KMS-11 (cell line): Measurements from ENCODE around the gene CDH13.
"Not testable (repeated sequence)": the region's sequence is repeated elsewhere in the genome, so short reads cannot be mapped to it uniquely, and the experiment has no call there.

ENCODE experiments used
- H2AFZ ChIP-seq: fragments of 200-600 bp; sonication (generic); 2 replicates; pipeline ENCODE4 v1.6.1; 2016; ENCODE audit warnings: antibody characterized with exemption, mixed run types, low read depth
- H3K27ac ChIP-seq: fragments of 200-600 bp; sonication (generic); 2 replicates; pipeline ENCODE4 v1.6.1; 2016; ENCODE audit warnings: mild to moderate bottlenecking, mixed run types
- H3K27me3 ChIP-seq: fragments of 200-600 bp; sonication (generic); 2 replicates; pipeline ENCODE4 v1.6.1; 2017; ENCODE audit warnings: mild to moderate bottlenecking, low read depth, mixed run types, moderate library complexity; ENCODE audit not compliant: insufficient read depth
- H3K36me3 ChIP-seq: fragments of 200-600 bp; sonication (generic); 2 replicates; pipeline ENCODE4 v1.6.1; 2017; ENCODE audit warnings: mild to moderate bottlenecking, mixed run types; ENCODE audit not compliant: insufficient read depth
- H3K4me1 ChIP-seq: fragments of 200-600 bp; sonication (generic); 2 replicates; pipeline ENCODE4 v1.6.1; 2016; ENCODE audit warnings: mild to moderate bottlenecking, low read depth, mixed run types; ENCODE audit not compliant: poor library complexity, severe bottlenecking
- H3K4me2 ChIP-seq: fragments of 200-600 bp; sonication (generic); 2 replicates; pipeline ENCODE4 v1.7.0; 2016; ENCODE audit warnings: mild to moderate bottlenecking, mixed run types
- H3K4me3 ChIP-seq: fragments of 200-600 bp; sonication (generic); IDR thresholded peaks from 2 replicates; pipeline ENCODE4 v1.6.1; 2017; ENCODE audit warnings: low read depth, low read length, mixed read lengths; ENCODE audit not compliant: insufficient read depth
- H3K79me2 ChIP-seq: fragments of 200-600 bp; sonication (generic); 2 replicates; pipeline ENCODE4 v1.6.1; 2016; ENCODE audit warnings: low read depth, mixed run types; ENCODE audit not compliant: insufficient read depth
- H3K9ac ChIP-seq: fragments of 200-600 bp; sonication (generic); 2 replicates; pipeline ENCODE4 v1.6.1; 2016; ENCODE audit warnings: mild to moderate bottlenecking, mixed run types
- H4K20me1 ChIP-seq: fragments of 200-600 bp; sonication (generic); 2 replicates; pipeline ENCODE4 v1.6.1; 2016; ENCODE audit warnings: mild to moderate bottlenecking, mixed run types; ENCODE audit not compliant: insufficient read depth
- CTCF ChIP-seq: fragments of 200-600 bp; sonication (generic); conservative IDR thresholded peaks from 2 replicates; pipeline ENCODE4 v1.6.1; 2017; ENCODE audit warnings: low read depth, mild to moderate bottlenecking, antibody characterized with exemption, low read length, moderate library complexity, mixed read lengths

CDH13 gene

DNA sequence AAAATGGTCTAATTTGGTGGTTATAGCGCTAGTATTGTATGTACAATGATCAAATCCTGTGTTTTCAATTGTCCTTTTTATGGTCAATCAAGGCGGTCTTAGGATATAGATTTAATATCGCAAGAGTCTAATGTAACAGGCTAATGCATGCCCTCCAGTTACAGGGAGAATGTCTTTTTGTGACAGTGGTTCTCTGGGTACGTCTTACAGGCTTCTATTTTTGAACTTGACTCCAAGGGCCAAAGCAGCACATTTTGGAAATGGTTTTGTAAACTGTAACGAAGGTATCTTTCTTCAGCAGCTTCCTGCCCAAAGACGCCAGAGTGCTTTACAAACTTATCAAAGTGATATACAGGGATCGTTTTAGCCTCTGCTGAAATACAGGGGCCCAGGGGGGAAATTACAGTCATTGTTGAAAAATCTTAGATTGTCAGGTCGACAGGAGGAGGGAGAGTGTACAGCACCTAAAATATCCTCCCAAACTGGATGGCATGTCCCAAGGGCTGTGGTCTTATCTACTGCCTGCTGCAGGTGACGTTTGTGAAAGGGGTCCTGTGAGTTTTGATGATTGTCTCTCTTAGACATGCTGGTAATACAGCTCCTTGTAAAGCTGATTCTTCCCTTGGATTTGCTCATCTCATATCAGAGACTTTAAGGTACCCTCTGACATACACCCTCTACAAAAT is 288.5 kb downstream of the CDH13 start:
- H3K4me3 ChIP-seq: no peak overlapping the region
- no peaks in the 10 kb centered on the region for H3K27me3 ChIP-seq
- no peak overlapping the region for H3K9ac ChIP-seq
- no peaks in the 10 kb centered on the region for H3K4me1 ChIP-seq
- no peak overlapping the region for H3K4me2 ChIP-seq
- H4K20me1 ChIP-seq: no peaks in the 10 kb centered on the region
- no peaks in the 10 kb centered on the region for H3K36me3 ChIP-seq
- H3K79me2 ChIP-seq: no peaks in the 10 kb centered on the region
- no peak overlapping the region for H2AFZ ChIP-seq
- TF ChIP-seq CTCF: no peak
- H3K27ac ChIP-seq: no peak overlapping the region

GRCh38 chr16:82917886-82918595 is 291.3 kb downstream of the CDH13 start:
- Histone ChIP-seq H3K4me1 (no peaks in the 10 kb centered on the region), H3K9ac (no peak overlapping the region), H3K79me2 (no peaks in the 10 kb centered on the region), H3K27ac (no peak overlapping the region), H3K36me3 (no peaks in the 10 kb centered on the region), H2AFZ (no peak overlapping the region), H3K27me3 (no peaks in the 10 kb centered on the region), H3K4me2 (no peak overlapping the region), H3K4me3 (no peak overlapping the region), H4K20me1 (no peaks in the 10 kb centered on the region)
- no peak for TF ChIP-seq CTCF

DNA sequence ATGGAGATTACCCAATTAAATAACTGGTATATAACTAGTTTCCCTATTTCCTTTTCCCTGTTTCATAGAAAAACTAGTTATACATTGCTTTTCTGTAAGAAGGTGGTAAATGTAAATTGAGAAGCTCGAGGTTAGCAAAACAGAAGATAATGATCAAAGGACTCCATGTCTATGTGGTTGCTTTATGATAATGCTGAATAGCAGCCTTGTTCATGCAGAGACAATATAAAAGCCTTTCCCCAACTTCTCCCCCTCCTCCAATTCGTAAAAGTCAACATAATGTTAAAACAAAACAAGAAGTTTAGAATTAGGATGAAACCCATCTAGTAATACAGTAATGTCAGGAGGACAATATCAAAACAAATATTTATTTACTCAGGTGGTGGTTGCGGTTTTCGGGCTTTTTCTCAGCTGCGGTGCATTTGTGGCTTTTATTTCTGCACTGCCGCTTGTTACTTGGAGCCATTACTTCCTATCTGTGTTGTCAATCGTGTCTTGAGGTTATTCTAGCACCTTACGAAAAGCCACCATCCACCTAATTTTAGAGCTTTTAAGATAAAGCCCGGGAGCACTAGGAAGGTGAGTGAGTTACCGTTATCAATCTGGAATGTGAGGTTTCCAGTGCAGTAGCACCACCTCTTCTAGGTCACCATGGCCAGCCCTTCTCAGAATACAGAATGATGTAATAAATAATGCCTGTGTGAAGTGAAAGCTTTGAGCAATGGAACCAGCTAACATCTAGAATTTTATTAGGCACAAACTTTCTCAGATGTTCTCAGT is 297.5 kb downstream of the CDH13 start:
- Histone ChIP-seq H4K20me1 (no peaks in the 10 kb centered on the region), H3K79me2 (no peaks in the 10 kb centered on the region), H3K9ac (no peak overlapping the region), H3K36me3 (no peaks in the 10 kb centered on the region), H3K27ac (no peak overlapping the region), H3K4me1 (no peaks in the 10 kb centered on the region), H2AFZ (no peak overlapping the region), H3K4me3 (no peak overlapping the region), H3K27me3 (no peaks in the 10 kb centered on the region), H3K4me2 (no peak overlapping the region)
- TF ChIP-seq CTCF: no peak

DNA sequence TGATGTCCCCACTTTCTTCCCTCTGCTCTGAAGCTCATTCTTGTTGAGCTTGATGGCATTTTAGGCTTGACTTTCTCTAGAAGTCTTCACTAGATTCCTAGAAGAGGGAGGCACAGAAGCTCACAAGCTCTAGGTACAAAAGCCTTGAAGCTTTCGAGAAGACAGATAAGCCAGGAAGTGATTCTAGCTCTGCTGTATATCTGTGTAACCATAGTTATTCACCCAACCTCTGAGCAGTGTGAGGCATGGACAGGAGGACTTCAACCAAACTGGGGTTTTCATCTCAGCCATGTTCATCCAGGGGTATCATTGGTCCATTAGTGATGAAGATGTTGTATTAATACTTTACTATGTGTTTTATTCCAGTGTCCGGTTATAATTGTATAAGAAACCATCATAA is 299.7 kb downstream of the CDH13 start:
- Histone ChIP-seq H2AFZ (no peak overlapping the region), H3K4me1 (no peaks in the 10 kb centered on the region), H3K36me3 (no peaks in the 10 kb centered on the region), H3K27ac (no peak overlapping the region), H3K9ac (no peak overlapping the region), H3K27me3 (no peaks in the 10 kb centered on the region), H3K4me2 (no peak overlapping the region), H4K20me1 (no peaks in the 10 kb centered on the region), H3K79me2 (no peaks in the 10 kb centered on the region), H3K4me3 (no peak overlapping the region)
- TF ChIP-seq CTCF: no peak

DNA sequence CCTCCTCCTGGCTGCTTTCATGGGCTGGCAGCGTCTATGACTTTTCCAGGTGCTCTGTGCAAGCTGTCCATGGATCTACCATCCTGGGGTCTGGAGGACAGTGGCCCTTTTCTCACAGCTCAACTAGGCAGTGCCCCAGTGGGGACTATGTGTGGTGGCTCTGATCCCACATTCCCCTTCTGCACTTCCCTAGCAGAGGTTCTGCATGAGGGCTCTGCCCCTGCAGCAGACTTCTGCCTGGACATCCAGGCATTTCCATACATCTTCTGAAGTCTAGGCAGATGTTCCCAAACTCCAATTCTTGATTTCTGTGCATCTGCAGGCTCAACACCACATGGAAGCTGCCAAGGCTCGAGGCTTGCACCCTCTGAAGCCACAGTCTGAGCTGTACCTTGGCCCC is 307.2 kb downstream of the CDH13 start:
- H3K9ac ChIP-seq, H3K4me2 ChIP-seq, H3K79me2 ChIP-seq, H3K27ac ChIP-seq, H3K36me3 ChIP-seq, H3K4me3 ChIP-seq, H3K4me1 ChIP-seq, H2AFZ ChIP-seq, H3K27me3 ChIP-seq, H4K20me1 ChIP-seq: not testable (repeated sequence)
